Subcutaneous abdominal adipose tissue (tissue), 5 donors: ENCODE data around the gene APP.

ENCODE experiments used
- H3K27ac ChIP-seq: one replicate; pipeline ENCODE4 v1.7.0; 2013; ENCODE audit warnings: low read depth, mild to moderate bottlenecking, inconsistent platforms, low read length, moderate library complexity
- H3K27me3 ChIP-seq, 5 donors: one replicate each; pipeline ENCODE4 v1.7.0; 2013; ENCODE audit warnings: low read length in 5 of 5, inconsistent platforms in 1 of 5; ENCODE audit not compliant: control insufficient read depth in 5 of 5, insufficient read depth in 4 of 5
- H3K36me3 ChIP-seq, 5 donors: one replicate each; pipeline ENCODE4 v1.7.0; 2013; ENCODE audit warnings: low read length in 5 of 5; ENCODE audit not compliant: control insufficient read depth in 5 of 5, insufficient read depth in 5 of 5
- H3K4me1 ChIP-seq, 5 donors: one replicate each; pipeline ENCODE4 v1.7.0; 2013; ENCODE audit warnings: low read length in 5 of 5, mild to moderate bottlenecking in 3 of 5, moderate library complexity in 1 of 5; ENCODE audit not compliant: control insufficient read depth in 5 of 5, insufficient read depth in 5 of 5
- H3K4me3 ChIP-seq, 5 donors: one replicate each; pipeline ENCODE4 v1.7.0; 2013; ENCODE audit warnings: low read length in 5 of 5, low read depth in 1 of 5
- H3K9ac ChIP-seq, 5 donors: one replicate each; pipeline ENCODE4 v1.7.0; 2013; ENCODE audit warnings: low read length in 5 of 5, mild to moderate bottlenecking in 4 of 5, moderate library complexity in 3 of 5
- H3K9me3 ChIP-seq, 5 donors: one replicate each; pipeline ENCODE4 v1.7.0; 2013; ENCODE audit warnings: low read length in 5 of 5; ENCODE audit not compliant: control insufficient read depth in 5 of 5
- donor health status: healthy.
- donor health status: healthy.
- donor health status: healthy.
- donor health status: healthy.
- donor health status: healthy.

Gene APP

DNA sequence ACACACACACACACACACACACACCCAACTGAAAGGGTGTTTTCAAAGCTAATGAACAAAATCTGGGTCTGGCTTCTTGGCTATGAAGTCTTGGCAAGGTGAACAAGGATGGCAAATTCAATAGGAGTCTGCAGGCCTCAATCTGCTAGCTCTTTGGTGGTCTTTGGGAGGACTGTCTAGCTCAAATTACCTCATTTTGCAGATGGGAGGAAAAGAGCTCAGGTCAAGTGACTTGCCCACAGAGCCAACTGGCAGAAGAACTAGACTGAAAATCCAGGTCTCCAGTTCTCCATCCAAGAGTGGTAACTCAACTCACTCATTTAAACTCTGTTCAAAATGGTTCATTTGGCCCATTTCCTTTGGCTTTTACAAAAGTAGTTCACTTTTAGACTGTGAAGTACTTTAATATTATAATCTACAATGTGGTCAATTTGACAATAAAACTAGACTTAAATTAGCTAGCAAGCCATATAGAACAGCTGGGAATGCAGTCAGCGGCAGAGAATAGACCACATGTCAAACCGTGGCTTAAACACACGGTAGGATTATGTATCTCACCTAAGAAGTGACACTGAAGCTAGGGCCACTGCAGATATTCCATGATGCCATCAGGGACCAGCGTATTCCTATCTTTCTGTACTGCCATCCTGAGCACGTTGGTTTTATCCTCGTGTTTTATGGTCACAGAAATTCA lies 112.9 kb downstream of the APP start:
- H3K9me3 ChIP-seq, result no peaks in the 10 kb centered on the region
- H3K9ac ChIP-seq, result no peak overlapping the region
- H3K4me3 ChIP-seq, result no peak overlapping the region
- no peaks in the 10 kb centered on the region for H3K36me3 ChIP-seq
- H3K27ac ChIP-seq, result no peak overlapping the region
- H3K27me3 ChIP-seq, result no peaks in the 10 kb centered on the region
- peaks cover 0 to 6% (median 3%) of the 10 kb centered on the region in 5 donors for H3K4me1 ChIP-seq

DNA sequence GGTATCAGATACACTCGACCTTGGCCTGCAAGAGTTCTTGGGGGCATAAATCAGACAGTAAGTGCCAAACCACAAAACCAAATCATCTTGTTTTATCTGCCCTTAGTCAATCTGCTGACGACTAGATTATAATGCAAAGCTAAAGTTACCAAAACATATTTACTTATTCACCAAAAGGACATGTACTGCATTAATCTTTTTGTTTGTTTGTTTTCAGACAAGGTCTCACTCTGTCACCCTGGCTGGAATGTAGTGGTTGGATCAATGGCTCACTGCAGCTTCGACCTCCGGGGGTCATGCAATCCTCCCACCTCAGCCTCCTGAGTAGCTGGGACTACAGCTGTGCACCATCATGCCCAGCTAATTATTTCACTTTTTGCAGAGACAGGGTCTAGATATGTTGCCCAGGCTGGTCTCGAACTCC lies 114.7 kb downstream of the APP start:
- Histone ChIP-seq H3K9me3 (no peaks in the 10 kb centered on the region), H3K4me3 (no peak overlapping the region), H3K4me1 (peaks cover 0 to 2% (median 0%) of the 10 kb centered on the region in 5 donors), H3K36me3 (peaks cover 0 to 5% (median 2%) of the 10 kb centered on the region in 5 donors), H3K27ac (no peak overlapping the region), H3K9ac (no peak overlapping the region), H3K27me3 (no peaks in the 10 kb centered on the region)

DNA sequence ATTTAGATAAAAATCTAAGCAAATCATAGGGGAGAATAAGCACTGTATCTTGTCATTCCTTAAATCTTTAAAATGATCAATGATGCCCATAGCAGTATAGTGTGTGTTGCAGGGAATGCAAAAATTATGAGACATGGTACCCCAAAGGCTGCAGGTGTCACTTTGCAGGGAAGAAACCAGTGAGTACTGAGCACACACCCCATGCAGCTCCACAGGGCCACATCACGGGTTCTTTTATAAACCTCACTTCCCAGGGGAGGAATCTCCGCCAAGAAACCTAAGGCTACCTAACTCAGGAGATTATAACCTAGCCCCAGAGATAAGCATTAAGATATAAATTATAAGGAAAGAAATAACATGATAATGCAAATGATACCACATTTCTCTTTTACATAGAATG lies 115.6 kb downstream of the APP start:
- Histone ChIP-seq H3K4me1 (no peaks in the 10 kb centered on the region), H3K4me3 (no peak overlapping the region), H3K27ac (no peak overlapping the region), H3K9me3 (no peaks in the 10 kb centered on the region), H3K9ac (no peak overlapping the region), H3K36me3 (peaks cover 0 to 10% (median 6%) of the 10 kb centered on the region in 5 donors), H3K27me3 (no peaks in the 10 kb centered on the region)

DNA sequence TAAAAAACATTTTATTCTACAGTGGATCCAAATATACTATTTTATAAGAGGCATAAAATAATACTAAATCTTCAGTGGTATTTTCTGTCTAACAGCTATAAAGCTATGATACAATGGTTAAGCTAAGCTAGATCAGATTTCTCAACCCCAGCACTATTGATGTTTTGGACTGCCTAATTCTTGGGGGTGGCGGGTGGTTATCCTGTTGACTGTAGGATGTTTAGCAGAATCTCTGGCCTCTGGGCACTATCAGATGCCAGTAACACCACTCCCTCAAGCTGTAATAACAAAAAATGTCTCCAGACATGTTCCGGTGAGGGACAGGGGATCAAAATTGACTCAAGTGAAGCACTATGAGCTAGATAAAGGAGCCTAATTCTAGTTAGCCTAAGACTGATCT lies 118.5 kb downstream of the APP start:
- no peak overlapping the region for H3K9ac ChIP-seq
- peaks cover 3 to 16% (median 14%) of the 10 kb centered on the region in 5 donors for H3K36me3 ChIP-seq
- no peak overlapping the region for H3K27ac ChIP-seq
- H3K4me3 ChIP-seq, result no peak overlapping the region
- H3K4me1 ChIP-seq, result no peaks in the 10 kb centered on the region
- no peaks in the 10 kb centered on the region for H3K9me3 ChIP-seq
- H3K27me3 ChIP-seq, result no peaks in the 10 kb centered on the region

DNA sequence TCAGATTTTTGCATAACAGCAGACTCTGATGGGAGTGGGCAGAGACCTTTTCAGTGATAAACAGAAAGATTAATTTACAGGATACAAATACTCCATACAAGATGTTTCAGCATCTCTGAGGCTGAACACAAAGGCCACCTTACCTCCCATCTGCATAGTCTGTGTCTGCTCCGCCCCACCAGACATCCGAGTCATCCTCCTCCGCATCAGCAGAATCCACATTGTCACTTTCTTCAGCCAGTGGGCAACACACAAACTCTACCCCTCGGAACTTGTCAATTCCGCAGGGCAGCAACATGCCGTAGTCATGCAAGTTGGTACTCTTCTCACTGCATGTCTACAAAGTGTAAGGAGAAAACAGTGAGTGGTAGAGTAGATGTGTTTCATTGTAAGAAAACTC lies 119.7 kb downstream of the APP start:
- no peaks in the 10 kb centered on the region for H3K4me1 ChIP-seq
- H3K27me3 ChIP-seq, result no peaks in the 10 kb centered on the region
- H3K9ac ChIP-seq, result no peak overlapping the region
- H3K4me3 ChIP-seq, result no peak overlapping the region
- no peaks in the 10 kb centered on the region for H3K9me3 ChIP-seq
- H3K36me3 ChIP-seq, result peaks cover 3 to 17% (median 14%) of the 10 kb centered on the region in 5 donors
- no peak overlapping the region for H3K27ac ChIP-seq

DNA sequence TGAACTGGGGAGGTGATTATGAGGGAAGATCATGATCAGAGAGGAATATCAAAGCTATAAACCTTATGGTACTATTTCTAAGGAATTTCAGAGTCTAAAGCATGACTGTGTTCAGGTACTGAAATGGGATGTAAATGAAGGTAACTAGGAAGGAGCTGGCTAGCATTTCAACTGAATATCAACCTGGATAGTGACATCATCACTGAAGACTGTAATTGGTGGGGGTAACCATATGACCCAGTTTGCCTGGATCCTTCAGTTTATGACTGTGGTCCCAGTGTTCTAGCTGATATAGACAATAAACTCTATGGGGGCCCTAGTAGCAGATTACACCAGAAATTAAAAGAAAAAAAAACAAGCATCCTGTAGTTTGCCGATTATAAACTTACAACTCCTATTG lies 120.8 kb downstream of the APP start:
- no peak overlapping the region for H3K27ac ChIP-seq
- no peaks in the 10 kb centered on the region for H3K9me3 ChIP-seq
- no peaks in the 10 kb centered on the region for H3K4me1 ChIP-seq
- H3K27me3 ChIP-seq, result no peaks in the 10 kb centered on the region
- peaks cover 3 to 19% (median 14%) of the 10 kb centered on the region in 5 donors for H3K36me3 ChIP-seq
- H3K4me3 ChIP-seq, result no peak overlapping the region
- H3K9ac ChIP-seq, result no peak overlapping the region

DNA sequence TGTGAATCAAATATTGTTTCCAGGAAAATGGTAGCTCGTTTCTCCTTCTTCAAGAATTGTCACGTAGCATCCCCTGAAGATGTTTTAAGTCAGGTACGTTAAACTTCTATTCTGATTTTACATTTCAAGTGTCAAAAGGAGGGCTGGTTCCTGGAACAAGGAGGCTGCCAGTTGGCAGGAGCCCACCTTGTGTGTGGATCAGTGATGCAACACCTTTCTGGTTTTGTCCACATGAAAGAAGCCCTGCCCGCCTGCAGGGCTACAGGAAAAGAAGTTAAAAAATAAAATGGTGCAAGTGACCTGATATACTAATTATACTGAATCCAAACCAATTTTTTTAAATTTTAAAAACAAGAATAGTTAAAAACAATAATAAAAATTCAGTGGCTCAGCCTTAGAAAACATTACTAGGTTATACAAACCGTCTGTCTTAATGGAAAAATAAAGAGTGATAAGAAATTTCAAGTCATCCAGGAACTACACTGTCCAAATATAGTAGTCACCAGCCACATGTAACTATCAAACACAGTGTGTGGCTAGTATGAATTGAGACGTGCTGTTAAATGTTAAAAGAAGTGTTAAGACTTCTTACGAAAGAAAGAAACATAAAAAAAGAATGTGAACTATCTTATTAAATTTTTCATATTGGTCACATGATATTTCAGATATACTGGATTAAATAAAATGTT lies 123.1 kb downstream of the APP start:
- Histone ChIP-seq H3K9ac (no peak overlapping the region), H3K9me3 (no peaks in the 10 kb centered on the region), H3K27ac (no peak overlapping the region), H3K4me3 (no peak overlapping the region), H3K36me3 (peaks cover 3 to 19% (median 14%) of the 10 kb centered on the region in 5 donors), H3K4me1 (no peaks in the 10 kb centered on the region), H3K27me3 (no peaks in the 10 kb centered on the region)

DNA sequence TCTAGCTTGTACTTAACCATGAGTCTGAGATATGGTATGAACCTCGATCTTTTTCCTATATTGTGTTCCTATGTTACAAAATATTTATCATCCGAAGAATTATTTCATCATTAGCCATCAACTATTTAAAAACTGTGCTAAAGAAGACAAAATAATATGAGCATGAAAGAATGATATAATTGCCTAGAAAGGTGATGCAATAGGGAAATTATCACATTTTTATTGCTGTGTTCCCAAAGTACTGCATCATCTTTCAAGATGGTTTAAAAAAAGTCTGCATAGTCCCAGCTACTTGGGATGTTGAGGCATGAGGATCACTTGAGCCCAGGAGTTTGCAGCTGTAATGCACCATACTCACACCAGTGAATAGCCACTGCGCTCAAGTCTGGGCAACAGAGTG lies 126.7 kb downstream of the APP start:
- H3K4me3 ChIP-seq, result no peak overlapping the region
- no peak overlapping the region for H3K27ac ChIP-seq
- peaks cover 0 to 5% (median 0%) of the 10 kb centered on the region in 5 donors for H3K36me3 ChIP-seq
- H3K9ac ChIP-seq, result no peak overlapping the region
- no peaks in the 10 kb centered on the region for H3K9me3 ChIP-seq
- H3K27me3 ChIP-seq, result no peaks in the 10 kb centered on the region
- no peaks in the 10 kb centered on the region for H3K4me1 ChIP-seq

DNA sequence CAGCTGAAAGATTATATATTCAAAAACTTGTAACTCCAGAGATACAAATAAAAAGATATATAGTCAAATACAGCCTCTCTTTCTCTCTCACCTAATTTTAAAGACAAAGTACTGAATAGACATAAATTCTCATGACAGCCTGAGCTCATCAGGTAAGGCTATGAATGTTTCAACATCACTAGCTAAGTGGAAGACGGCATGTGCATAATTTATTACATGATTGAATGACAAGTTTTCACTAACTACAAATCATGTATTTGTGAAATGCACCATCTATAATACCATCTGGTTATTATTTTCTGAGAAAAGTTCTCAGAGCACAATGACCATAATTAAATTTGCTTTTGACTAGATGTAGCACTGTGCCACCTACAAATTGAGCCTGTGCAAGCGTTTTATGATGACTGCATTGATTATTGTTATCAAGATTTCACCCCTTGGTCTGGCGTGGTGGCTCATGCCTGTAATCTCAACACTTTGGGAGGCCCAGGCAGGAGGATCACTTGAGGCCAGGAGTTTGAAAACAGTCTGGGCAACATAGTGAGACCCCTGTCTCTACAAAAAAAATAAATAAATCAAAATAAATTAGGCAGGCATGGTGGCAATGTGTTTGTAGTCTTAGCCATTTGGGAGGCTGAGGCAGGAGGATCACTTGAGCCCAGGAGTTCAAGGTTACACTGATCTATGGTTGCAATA lies 128.2 kb downstream of the APP start:
- Histone ChIP-seq H3K9me3 (no peaks in the 10 kb centered on the region), H3K4me1 (no peaks in the 10 kb centered on the region), H3K27ac (no peak overlapping the region), H3K4me3 (no peak overlapping the region), H3K9ac (no peak overlapping the region), H3K36me3 (peaks cover 0 to 5% (median 0%) of the 10 kb centered on the region in 5 donors), H3K27me3 (no peaks in the 10 kb centered on the region)
